ELF-1 (cell line): ENCODE data around the gene SCFD2.
A peak's percentile ranks its signal among the peaks of the same experiment; 100 is the strongest.
"Not testable (repeated sequence)": the region's sequence is repeated elsewhere in the genome, so short reads cannot be mapped to it uniquely, and the experiment has no call there.

ENCODE experiments used
- DNase-seq: peaks from one replicate; pipeline ENCODE4 v3.0.0-alpha.2; 2016; ENCODE audit warnings: low read depth, low spot score

SCFD2 gene

DNA sequence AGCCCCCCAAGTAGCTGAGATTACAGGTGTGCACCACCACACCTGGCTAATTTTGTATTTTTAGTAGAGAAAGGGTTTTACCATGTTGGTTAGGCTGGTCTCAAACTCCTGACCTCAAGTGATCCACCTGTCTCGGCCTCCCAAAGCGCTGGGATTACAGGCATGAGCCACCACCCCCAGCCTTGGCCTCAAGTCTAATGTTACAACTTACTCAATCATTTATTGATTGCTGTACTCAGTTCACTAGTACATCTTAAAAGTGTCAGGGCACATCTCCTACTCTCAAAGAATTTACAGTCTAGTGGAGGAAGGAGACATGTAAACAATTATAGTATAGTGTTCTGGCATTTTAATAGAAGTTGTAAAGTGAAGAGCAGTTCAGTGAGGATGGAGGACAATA is 19.5 kb downstream of the SCFD2 start:
- not testable (repeated sequence) for DNase-seq

DNA sequence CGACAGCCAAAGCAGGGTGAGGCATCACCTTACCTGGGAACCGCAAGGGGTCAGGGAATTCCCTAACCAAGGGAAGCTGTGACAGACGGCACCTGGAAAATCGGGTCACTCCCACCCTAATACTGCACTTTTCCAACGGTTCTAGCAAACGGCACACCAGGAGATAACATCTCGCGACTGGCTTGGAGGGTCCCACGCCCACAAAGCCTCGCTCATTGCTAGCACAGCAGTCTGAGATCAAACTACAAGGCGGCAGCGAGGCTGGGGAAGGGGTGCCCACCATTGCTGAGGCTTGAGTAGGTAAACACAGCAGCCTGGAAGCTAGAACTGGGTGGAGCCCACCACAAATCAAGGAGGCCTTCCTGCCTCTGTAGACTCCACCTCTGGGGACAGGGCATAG is 25.7 kb downstream of the SCFD2 start:
- not testable (repeated sequence) for DNase-seq

DNA sequence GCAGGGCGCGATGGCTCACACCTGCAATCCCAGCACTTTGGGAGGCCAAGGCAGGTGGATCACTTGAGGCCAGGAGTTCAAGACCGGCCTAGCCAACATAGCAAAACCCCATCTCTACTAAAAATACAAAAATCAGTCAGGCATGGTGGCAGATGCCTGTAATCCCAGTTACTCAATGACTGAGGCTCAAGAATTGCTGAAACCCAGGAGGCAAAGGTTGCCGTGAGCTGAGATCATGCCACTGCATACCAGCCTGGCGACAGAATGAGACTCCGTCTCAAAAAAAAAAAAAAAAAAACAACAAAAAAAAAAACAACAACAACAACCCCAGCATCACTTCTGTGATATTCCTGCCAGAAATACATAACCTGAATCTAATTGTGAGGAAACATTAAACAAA is 30.9 kb downstream of the SCFD2 start:
- DNase-seq: not testable (repeated sequence)

DNA sequence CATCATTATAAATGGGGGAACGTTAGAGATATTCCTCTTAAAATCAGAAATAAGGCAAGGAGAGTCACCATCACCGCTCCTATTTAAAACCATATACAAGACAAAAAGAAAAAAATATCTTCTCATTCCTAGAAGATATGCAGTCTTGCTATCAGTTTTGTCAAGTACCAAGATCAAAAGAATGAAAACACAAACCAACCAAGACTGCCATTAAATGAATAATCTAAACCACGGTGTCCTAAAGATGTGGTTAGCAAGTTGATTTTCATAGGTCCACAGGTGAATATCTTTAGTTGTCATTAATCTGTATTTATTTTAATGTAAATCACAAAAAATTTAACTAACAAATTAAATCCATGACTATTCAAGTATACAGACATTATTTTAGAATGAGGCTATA is 39.3 kb downstream of the SCFD2 start:
- no peak for DNase-seq

DNA sequence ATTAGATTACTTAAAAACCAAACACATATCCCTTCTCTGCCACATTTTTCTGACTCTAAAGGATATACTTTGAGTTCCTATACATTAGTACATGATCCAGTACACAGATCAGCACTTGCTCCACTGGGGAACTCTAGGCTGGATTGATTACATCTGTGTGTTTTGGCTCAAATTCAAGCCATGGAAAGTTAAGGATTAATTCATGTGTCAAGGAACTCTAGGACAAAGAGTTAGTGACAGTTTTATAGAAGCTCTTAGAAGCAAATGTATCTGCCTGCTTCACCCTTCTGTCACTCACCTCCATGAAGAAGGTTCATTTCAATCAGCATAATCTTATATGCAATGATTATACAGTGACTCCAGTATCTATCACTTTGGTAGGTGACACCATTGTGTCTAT is 43.2 kb downstream of the SCFD2 start:
- no peak for DNase-seq

DNA sequence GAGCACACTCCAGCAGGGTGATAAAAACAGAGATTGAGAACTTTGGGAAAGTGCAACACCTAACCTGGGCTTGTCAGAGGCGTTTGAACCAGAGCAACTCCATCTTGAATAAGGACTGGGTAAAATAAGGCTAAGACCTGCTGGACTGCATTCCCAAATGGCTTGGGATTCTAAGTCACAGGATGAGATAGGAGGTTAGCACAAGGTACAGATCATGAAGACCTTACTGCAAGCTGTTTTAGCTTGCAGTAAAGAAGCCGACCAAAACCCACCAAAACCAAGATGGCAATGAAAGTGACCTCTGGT is 43.9 kb downstream of the SCFD2 start:
- DNase-seq: no peak

DNA sequence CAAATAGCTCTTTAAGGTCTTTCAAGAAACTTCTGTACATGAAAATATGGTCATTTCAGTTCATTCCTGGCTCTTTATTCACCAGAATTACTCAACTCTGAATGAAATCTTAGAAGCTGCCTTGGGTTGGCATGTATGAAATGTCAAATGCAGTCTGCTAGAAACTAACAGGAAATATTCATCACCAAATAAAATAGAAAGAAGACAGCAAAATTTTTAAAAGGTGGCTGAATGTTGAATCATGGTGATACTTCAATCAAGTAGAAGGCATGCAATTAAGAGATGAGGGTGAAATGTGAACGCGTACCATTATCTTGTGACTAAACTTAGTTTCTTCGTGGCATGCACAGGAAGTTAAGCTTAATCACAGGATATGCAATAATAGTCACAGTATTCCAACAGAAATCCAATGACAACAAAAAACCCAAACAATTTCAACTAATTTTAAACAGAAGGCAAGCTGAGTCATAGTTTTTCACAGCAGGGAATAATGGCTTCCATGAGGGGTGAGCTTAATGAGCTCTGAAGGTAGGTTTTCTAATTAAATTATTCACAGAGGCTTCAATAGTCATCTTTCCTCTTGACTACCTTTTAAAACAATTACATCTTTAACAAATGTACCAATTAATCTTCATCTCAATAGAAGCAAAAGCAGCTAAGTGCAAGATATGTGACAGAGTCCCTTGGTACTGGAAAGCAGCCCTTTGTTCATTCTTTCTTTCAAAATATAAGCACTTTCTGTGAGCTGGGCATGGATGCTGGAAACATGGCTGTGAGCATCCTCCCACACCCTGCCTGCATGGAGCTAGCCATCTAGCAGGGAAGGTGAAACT is 44.5 kb downstream of the SCFD2 start:
- no peak for DNase-seq

DNA sequence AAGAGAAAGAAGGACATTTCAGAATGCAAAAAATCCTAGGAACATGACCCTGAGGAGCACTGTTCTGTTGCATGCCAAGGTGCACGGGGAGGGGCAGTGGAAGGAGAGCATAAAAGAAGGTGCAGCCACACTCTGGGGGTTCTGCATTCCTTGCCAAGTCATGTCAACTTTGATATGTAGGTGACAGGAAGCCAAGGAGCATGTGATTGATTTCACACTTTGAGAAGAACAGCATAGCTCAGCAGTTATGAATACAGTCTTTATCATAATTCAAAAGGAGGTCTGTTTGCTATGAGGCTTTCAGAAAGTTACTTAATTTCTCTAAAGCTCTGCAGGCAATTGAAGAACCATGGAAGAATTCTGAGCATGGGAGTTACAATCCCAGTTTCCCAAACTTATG is 50.6 kb downstream of the SCFD2 start:
- DNase-seq: no peak

DNA sequence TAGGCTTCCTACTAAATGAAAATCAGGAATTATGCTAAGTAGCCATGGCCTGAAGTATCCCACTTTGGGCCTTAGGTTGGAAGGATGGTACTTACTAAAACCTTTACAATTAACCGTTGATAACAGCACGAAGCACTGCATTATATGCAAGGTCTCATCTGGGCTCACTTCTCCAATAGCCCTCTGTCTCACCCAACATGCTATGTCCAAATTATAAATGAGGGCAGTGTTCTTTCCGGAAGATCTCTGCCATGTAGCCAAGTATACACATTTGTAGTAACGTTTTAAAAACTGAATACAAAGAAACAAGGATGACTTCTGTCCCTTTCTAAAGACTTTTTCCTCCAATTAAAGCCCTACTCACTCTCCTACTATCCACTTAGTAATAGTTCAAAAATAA is 51.6 kb downstream of the SCFD2 start:
- no peak for DNase-seq

DNA sequence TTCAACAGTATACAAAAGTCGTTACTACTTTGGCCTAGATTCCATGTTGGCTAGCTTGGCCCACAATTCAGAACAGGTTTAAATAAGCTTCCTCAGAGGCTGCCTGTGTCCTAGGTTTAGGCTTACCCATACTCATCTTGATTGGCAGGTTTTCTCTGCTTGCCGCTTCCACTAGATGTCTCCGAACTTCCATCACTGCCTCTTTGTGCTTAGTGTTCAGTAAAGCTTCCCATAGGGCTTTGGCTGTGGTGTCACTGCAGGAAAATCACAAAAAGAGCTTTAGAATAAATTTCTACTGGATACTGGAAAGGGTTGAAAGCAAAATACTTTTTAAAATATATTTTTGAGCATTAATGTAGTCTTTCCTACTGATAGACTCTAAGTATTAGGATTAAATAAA is 52.4 kb downstream of the SCFD2 start:
- peak; percentile 50 for DNase-seq

DNA sequence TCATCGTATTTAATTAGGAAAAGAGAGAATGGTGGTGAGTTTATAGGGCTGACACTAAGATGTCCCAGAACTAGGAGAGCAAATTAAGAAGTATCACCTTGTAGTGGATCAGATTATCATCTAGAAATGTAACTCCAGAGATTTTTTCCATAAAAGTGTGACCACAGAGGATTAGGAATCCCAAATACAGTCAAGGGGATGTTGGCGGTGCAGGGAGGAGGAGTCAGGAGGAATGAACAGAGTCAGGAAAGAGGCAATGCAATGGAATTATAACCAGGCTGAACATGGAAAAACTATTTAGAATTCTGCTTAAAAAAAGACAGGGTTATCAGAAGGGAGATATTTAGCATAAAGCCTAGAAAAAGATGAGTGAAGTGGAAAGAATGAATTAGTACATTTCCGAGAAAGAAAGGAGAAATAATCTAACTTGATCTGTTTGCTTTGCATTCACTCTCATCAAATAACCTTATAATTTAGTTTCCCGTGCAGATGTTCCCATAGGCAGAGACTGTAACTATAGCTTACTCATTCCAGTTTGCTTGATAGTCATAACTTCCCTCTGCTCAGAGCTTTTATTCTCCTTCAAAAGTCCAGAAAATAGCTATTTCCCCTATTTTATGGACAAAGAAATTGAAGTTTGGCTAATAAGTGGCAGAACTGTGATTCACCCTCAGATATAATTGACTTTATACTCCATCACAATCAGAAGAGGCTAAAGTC is 56.4 kb downstream of the SCFD2 start:
- DNase-seq: no peak

DNA sequence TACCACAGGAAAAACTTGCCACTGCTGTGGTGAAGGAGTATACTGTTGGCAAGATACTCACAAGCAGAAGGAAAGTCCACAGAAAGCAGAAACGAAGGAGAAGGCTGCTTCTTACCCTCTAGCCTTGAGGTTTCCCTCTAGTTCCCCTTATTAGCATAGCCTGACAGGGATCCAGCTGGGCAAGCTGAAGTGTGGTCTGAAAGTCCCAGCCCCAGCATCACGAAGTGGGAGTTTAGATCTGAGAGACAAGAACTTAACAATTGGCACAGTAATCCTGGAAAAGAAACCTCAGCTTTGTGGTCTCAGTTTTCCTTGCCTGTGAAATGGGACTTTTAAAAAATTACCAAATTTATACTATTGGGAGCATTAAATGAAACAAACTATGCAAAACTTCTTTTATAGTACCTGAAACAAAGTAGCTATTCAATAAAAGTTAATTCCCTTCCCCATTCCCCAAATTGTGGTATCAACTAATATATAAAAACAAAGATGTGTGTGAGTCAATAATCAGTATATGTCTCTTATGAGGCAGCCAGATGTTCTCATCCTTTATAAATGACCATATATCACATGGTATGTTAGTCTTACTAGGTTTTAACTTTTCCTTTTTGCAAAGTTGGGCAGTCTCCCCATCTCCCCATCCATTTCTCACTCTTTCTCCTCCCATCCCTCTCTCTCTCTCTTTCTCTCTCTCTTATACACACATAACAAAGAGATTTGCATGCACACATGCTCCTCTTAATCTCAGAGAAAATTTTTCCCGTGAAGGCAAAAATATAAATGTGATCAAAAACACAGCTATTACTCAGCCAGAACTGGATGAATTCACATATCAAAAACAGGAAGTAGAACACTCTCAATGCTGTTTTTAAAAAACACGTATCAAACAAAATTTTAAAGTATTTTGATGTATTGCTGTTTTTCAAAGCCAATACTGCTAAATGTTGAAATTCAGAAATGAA is 57.8 kb downstream of the SCFD2 start:
- DNase-seq: no peak

DNA sequence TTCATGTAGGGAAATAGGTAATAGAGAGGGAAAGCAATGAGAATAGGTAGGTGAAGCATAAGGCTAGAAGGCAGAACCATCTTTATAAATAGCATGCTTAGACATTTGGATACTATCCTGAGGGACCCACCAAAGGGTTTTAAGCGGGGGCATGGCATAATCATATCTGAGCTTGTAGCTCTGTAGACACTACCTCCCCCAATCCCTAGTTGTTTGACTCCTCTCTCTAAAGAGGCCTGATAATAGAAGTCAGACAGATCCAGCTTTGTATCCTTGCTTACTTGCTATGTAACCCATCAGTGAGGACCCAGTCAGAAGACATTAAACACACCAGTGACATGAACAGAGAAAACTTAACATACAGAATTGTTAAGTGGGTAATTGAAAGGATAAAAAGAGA is 58.7 kb downstream of the SCFD2 start:
- no peak for DNase-seq

DNA sequence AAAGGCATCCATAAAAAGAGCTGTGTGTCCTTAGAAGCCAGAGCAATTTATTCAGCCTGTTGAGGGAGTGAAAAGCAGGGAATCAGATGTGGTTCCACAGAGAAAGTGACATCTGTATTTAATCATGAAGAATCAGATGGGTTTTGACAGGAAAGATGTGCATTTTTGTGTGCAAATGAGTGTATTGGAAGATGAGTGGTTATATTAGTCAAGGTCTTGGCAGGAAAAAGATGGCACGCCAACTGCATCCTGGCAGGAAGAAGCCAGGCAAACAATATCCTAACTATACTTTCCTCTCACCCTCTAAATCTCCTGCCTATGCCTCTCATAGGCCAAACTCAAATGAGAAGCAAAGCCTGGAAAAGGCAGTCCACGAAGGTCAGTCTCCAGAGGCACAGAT is 59.1 kb downstream of the SCFD2 start:
- DNase-seq: no peak

DNA sequence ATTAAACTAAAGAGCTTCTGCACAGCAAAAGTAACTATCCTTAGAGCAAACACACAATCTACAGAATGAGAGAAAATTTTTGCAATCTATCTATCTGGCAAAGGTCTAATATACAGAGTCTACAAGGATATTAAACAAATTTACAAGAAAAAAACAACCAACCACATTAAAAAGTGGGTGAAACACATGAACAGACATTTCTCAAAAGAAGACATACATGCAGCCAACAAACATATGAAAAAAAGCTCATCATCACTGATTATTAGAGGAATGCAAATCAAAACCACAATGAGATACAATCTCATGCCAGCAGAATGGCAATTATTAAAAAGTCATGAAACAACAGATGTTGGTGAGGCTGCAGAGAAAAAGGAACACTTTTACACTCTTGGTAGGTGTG is 73.7 kb downstream of the SCFD2 start:
- DNase-seq: not testable (repeated sequence)

DNA sequence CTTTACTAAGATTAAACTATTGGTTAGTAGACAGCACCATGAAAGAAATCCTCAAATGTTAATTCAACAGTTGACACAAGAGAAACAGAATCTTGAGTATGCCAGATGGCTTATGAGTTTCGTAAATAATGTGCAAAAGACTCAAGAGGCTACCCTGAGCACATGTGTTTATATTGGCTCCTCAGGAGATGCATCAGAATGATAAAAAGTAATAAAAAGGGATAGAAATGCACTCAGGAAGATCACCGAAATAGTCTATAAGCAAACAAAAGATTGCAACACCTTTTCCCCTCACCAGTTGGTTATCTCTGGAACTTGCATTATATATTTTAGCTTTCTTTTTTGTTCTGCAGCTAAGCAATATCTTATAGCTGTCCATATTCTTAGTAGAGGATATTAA is 84.4 kb downstream of the SCFD2 start:
- no peak for DNase-seq

DNA sequence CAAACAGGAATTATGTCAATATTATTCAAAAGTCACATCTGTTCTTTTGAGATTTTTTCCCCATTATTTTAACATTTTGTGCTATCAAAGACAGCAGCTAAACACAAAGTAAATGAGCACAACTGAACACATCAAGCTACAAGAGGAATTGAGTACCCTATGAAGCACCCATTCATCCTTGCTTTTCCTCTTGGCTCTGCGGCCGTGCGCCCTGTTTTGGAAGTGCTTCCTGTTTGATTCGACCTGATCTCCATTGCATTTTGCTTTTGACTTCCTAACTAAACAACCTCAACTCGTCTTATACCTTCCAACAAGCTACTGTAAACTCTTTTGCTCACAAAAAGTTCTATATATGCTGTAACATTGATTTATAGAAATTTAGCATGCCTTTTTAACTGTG is 85.0 kb downstream of the SCFD2 start:
- no peak for DNase-seq

DNA sequence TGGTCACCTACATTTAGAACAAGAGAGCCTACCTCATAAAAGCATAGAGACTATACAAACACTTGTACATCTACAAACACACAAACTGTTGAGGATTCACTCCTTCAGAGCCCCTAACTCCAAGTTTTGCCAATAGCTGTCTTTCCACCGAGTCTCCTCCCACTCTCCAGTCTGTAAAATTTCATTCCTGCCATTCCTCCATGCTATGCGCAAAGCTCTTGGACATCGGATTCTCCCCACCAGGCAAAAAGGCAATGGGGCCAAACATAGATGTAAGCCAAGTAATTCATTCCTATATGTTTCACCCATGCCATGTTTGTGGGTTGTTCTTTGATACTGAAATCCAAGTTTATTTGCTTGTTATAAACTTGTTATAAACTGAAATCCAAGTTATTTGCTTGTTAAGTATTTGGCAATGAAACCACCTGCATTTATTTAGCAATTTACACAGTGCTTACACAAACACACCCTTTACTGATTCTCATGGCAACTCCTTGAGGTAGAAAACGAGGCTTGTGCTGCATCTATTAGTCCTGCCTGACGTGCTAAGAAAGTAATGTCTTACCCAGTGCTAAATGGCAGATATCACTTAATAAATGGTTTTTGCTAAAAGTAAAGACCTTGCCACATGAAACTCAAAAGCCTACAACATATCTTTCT is 91.1 kb downstream of the SCFD2 start:
- no peak for DNase-seq

DNA sequence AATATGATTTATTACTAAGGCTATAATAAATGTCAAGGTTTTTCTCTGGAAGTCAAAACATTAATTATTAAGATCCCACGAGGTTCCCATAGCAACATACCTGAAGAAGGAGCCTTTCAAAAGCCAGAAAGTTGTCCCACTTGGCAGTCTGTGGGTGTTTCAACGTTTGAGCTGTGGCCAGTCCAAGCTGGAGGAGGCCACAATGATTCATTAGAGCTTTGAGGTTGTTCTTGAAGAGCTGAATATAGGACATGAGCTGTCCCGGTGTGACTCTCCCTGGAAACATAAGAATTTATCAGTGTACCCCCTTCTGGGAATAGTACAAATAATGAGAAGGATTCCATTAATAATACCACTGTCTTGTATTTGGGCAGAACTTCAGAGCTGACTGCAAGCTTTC is 92.1 kb downstream of the SCFD2 start:
- no peak for DNase-seq

DNA sequence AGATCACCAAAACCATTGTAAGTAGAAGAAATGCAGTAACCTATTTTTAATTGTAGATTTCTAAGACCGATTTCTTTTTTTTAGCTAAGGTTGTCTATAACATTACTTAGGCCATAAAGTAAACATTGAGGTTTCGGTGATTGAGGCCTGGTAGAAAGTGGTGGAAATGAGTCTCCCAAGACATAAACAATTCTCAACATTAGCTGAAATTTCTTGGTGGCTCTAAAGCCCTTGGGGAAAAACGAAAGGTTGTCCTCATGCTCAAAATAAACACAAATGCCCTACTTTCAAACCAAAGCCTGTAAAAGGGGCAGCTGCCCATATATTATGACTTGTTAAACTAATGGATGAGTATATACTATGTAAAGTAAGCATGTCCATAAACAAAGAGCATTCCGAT is 98.8 kb downstream of the SCFD2 start:
- DNase-seq: no peak

DNA sequence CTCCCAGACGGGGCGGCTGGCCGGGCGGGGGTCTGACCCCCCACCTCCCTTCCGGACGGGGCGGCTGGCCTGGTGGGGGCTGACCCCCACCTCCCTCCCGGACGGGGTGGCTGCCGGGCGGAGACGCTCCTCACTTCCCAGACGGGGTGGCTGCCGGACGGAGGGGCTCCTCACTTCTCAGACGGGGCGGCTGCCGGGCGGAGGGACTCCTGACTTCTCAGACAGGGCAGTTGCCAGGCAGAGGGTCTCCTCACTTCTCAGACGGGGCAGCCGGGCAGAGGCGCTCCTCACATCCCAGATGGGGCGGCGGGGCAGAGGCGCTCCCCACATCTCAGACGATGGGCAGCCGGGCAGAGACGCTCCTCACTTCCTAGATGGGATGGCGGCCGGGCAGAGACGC is 109.9 kb downstream of the SCFD2 start:
- not testable (repeated sequence) for DNase-seq

DNA sequence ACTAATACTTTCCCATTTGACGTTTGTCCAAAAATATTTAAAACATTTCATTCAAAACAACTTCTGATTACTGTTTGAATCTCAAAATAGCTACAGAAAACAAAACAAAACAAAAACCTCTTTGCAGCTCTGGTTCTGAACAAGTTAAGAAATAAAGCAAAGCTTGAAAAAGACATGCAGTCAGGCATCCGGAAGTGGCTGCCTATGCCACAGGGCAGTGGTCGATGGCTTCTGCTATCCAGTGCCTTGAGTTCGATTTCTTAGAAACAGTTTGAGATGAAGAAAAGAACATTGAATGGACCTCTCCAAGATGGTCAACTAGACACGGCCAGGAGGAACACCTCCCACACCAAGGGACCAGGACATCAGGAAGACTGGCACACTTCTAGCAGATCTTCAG is 125.3 kb downstream of the SCFD2 start:
- DNase-seq: no peak
